ENCODE measurements around the gene SHISA5.

DNA sequence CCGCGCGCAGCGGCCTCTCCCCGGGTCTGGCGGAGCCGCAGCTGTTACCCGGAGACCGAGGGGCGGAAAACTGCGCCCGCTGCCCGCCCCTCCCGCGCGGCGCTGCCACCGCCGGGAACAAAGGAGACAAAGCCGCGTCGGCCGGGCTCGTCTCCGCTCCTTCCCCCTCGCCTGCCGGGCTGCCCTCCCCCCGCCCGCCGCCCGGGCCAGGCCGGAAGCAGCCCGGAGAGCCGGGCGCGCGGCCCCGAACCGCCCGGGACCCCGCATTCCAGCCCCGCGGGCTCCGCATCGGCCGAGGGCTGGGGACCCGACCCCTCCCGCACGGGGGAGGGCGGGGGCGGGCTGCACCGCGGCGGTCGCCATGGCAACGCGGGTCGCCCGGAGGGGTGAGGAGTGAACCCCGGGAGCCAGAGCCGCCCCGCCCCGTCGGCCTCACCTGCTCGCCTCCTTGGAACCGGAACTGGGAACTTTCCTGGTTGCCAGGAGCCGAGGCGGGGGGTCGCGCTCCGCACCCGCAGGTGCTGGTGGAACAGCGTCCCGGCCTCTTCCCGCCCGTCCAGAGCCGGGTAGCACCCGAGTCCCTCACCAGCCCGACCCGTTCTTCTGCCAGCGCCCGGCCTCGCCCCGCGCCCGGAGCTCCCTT, 74.5 kb downstream of the SHISA5 start:
- TF ChIP-seq CHD1 (IDR thresholded peaks at IDR 0.05; ENCODE audit: low read depth, low read length) (no peak), RAD21 (IDR thresholded peaks at IDR 0.05; ENCODE audit: low read length) (no peak), POLR2A (IDR thresholded peaks at IDR 0.05; ENCODE audit: low read depth, low read length) (no peak), RFX5 (IDR thresholded peaks at IDR 0.05; ENCODE audit: low read depth, low read length) (no peak), FOS (IDR thresholded peaks at IDR 0.05; ENCODE audit: low read depth, low read length) (no peak), MXI1 (IDR thresholded peaks at IDR 0.05; ENCODE audit: borderline replicate concordance, low read depth, low read length) (no peak), NFE2L2 (IDR thresholded peaks at IDR 0.05; ENCODE audit: low read depth, low read length) (no peak), BHLHE40 (IDR thresholded peaks at IDR 0.05; ENCODE audit: low read depth, low read length) (no peak)
- TF ChIP-seq, protein P1, sequence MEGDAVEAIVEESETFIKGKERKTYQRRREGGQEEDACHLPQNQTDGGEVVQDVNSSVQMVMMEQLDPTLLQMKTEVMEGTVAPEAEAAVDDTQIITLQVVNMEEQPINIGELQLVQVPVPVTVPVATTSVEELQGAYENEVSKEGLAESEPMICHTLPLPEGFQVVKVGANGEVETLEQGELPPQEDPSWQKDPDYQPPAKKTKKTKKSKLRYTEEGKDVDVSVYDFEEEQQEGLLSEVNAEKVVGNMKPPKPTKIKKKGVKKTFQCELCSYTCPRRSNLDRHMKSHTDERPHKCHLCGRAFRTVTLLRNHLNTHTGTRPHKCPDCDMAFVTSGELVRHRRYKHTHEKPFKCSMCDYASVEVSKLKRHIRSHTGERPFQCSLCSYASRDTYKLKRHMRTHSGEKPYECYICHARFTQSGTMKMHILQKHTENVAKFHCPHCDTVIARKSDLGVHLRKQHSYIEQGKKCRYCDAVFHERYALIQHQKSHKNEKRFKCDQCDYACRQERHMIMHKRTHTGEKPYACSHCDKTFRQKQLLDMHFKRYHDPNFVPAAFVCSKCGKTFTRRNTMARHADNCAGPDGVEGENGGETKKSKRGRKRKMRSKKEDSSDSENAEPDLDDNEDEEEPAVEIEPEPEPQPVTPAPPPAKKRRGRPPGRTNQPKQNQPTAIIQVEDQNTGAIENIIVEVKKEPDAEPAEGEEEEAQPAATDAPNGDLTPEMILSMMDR (conservative IDR thresholded peaks at IDR 0.05; ENCODE audit: low read depth, low read length): no peak
- TF ChIP-seq, protein P2, sequence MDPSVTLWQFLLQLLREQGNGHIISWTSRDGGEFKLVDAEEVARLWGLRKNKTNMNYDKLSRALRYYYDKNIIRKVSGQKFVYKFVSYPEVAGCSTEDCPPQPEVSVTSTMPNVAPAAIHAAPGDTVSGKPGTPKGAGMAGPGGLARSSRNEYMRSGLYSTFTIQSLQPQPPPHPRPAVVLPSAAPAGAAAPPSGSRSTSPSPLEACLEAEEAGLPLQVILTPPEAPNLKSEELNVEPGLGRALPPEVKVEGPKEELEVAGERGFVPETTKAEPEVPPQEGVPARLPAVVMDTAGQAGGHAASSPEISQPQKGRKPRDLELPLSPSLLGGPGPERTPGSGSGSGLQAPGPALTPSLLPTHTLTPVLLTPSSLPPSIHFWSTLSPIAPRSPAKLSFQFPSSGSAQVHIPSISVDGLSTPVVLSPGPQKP (IDR thresholded peaks at IDR 0.05; ENCODE audit: borderline replicate concordance, low read depth, low read length): no peak
- TF ChIP-seq, protein P3, sequence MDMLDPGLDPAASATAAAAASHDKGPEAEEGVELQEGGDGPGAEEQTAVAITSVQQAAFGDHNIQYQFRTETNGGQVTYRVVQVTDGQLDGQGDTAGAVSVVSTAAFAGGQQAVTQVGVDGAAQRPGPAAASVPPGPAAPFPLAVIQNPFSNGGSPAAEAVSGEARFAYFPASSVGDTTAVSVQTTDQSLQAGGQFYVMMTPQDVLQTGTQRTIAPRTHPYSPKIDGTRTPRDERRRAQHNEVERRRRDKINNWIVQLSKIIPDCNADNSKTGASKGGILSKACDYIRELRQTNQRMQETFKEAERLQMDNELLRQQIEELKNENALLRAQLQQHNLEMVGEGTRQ (IDR thresholded peaks at IDR 0.05; ENCODE audit: low read depth, low read length): no peak
